ENCODE measurements around the gene STMN3. TPM values are rescaled to one million over a fixed set of nuclear protein-coding genes. Genes with fewer than 3 reads are reported as not detected.
A peak's percentile ranks its signal among the peaks of the same experiment; 100 is the strongest.

STMN3 gene
- 10 to 100 TPM; 25.4 to 44.1 (median 33.6) TPM for polyA plus RNA-seq (ENCODE audit: insufficient read length in 4 of 4)

DNA sequence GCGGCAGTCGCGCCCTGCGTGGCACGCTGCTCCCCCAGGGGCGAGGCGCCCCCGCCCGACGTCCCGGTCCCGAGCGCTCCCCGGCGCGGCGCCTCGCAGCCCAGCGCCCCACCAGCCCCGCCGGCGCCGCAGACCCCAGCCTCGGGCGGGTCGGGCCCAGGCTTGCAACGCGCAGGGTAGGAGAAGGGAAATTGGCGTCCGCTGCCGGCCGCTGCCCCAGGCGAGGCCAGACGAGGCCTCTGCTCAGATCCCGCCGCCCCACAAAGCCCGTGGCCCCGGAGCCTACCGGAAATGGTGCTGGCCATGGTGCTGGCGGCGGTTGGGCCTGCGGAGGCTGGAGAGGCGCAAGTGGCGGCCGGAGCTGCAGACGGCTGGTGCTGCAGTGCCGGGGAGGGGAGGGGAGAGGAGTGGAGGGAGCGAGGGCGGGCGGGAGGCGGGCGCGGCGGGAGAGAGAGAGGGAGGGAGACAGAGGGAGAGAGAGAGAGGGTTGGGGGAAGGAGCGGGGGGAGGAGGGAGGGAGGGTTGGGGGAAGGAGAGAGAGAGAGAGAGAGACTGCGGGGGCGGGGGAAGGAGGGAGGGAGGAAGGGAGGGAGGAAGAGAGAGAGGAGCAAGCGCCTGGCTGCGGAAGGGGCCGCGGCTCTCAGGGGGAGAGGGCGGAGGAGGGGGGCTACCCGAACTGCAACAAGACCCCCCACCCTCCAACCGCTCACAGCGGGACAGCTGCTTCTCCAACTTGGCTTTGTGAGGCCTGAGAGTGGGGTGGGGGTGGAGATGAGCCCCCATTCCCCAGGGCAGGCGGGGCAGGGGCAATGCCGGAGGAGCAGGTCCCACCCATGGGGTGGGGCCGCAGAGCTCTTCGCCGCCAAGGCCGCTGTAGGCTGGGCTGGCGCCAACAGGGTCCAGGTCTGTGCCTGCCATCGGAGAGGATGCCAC is at the start of gene STMN3:
Gene STMN3 (minus strand): TSS at position 384 of the 933 bp plus-strand sequence. CDS start 79 bp downstream, at position 305.
- peak; percentile 66 to 87 (median 80) for DNase-seq (ENCODE audit: low read depth in 4 of 4, low spot score in 2 of 4)

DNA sequence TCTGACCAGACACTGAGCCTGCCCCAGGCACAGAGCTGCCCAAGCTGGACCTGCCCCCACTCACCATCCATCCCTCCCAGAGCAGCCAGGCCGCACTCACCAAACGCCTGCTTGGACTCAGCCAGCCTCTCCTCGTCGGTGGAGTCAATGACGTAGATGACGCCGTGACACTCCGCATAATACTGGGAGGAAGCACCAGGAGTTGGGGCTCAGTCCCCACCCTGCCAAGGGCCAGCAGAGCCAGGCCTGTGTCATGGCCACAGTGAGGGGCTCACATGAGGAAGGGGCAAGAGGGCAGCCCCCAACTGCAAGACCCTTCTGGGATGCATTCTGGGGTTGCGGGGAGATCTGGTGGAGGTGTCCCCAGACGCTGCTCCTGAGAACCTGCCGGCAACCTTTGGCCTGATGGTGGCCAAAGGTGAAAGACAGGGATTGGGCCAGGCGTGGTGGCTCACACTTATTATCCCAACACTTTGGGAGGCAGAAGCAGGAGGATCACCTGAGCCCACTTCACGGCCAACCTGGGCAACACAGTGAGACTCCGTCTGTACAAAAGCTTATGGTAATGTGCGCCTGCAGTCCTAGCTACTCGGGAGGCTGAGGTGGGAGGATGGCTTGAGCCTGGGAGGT is 48.9 kb upstream of the STMN3 start:
- no peak for DNase-seq (ENCODE audit: low read depth in 4 of 4, low spot score in 2 of 4)

GRCh38 chr20:63701329-63702035 is 48.3 kb upstream of the STMN3 start:
- no peak for DNase-seq (ENCODE audit: low read depth in 4 of 4, low spot score in 2 of 4)

GRCh38 chr20:63701051-63701328 is 47.8 kb upstream of the STMN3 start:
- DNase-seq (ENCODE audit: low read depth in 4 of 4, low spot score in 2 of 4), result no peak

DNA sequence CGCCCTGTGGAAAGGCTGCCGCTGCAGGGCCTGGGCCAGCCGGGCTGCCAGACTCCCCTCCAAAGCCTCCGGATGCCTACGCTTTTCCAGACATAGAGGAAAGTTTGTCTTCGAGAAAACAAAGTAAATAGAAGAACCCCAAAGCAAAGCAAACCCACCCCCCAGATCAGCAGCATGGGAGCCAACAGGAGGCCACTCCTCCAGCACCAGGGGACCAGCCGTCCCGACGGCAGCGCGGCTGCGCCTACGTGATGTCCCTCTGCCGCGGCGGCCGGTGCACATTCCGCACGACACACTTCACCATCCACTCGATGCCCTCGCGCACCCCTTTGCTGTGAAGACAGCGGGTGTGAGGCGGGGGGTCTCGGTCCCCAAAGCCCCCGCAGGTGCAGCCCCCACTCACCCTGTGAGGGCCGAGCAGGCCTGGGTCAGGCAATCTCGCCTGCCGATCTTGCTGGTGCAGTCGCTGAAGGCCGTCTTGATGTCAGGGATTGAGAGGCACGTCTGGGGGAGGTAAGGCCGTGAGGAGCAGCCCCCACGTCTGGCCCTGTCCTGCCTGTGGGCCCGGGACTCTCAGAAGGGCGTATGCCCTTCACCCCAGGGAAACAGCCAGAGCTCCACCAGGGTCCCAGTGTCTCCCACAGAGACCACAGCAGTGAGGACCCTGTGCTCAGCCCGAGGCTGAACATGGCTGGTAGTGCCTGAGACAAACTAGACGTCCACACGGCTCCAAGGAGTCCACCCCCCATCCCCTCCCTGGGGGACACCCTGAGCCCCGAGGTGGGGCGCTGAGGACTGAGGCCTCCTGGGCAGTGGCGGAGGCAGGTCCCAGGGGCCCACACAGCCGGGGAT is 47.2 kb upstream of the STMN3 start:
- DNase-seq (ENCODE audit: low read depth in 4 of 4, low spot score in 2 of 4), result no peak

- no peak for DNase-seq (ENCODE audit: low read depth in 4 of 4, low spot score in 2 of 4)
Measured at GRCh38 chr20:63699466-63700198, 46.4 kb upstream of the STMN3 start.

DNA sequence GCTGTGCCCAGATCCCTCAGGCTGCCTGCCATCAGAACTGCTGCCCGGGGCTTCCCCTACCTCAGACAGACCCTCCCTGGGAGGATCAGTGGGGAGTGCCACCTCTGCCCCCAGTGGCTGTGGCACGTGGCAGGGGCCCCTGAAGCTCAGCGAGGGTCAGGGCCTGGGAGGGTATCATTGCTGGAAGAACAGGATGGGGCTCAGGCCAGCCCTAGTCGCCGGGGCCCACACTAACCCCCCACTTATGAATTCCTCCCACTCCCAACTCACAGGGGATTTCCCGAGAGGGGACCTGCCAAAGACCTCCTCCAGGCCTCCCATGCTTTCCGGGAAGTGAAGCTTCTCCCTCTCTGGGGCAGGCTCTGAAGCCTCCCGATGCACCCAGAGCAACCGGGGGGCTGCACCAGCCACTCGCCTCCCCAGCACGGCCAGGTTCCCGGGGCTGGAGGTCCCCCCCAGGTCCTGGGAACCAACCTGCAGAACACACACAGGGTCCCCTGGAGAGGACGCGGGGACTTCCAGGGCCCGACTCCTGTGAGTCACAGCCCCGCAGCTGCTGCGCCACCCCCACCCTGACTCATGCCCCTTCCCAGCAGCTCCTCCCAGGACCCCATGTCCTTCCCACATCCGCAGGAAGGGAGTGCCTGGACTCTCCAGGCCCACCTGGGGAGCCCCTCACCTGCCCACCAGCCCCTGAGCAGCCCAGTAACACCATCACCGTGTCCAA is 45.7 kb upstream of the STMN3 start:
- DNase-seq (ENCODE audit: low read depth in 4 of 4, low spot score in 2 of 4), result no peak

DNA sequence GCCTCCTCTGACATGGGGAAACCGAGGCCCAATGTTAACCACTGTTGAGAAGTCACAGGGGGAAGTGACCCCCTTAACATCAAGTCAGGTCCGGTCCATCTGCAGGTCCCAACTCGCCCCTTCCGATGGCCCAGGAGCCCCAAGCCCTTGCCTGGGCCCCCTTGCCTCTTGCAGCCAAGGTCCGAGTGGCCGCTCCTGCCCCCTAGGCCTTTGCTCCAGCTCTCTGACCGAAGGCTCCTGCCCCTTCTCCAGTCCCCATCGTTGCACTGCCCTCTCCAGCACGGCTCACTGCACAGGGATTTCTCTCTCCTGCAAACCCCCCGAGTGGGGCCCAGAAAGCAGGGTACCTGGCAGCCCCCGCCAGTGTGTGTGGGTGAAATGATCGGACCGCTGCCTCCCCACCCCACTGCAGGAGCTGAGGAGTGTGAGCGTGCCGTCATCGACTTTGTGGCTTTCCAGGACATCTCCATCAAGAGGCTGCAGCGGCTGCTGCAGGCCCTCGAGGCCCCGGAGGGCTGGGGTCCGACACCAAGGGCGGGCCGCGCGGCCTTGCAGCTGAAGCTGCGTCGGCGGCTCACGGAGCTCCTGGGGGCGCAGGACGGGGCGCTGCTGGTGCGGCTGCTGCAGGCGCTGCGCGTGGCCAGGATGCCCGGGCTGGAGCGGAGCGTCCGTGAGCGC is 44.8 kb upstream of the STMN3 start:
- DNase-seq (ENCODE audit: low read depth in 4 of 4, low spot score in 2 of 4), result no peak

DNA sequence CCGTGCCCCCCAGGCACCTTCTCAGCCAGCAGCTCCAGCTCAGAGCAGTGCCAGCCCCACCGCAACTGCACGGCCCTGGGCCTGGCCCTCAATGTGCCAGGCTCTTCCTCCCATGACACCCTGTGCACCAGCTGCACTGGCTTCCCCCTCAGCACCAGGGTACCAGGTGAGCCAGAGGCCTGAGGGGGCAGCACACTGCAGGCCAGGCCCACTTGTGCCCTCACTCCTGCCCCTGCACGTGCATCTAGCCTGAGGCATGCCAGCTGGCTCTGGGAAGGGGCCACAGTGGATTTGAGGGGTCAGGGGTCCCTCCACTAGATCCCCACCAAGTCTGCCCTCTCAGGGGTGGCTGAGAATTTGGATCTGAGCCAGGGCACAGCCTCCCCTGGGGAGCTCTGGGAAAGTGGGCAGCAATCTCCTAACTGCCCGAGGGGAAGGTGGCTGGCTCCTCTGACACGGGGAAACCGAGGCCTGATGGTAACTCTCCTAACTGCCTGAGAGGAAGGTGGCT is 44.2 kb upstream of the STMN3 start:
- no peak for DNase-seq (ENCODE audit: low read depth in 4 of 4, low spot score in 2 of 4)

DNA sequence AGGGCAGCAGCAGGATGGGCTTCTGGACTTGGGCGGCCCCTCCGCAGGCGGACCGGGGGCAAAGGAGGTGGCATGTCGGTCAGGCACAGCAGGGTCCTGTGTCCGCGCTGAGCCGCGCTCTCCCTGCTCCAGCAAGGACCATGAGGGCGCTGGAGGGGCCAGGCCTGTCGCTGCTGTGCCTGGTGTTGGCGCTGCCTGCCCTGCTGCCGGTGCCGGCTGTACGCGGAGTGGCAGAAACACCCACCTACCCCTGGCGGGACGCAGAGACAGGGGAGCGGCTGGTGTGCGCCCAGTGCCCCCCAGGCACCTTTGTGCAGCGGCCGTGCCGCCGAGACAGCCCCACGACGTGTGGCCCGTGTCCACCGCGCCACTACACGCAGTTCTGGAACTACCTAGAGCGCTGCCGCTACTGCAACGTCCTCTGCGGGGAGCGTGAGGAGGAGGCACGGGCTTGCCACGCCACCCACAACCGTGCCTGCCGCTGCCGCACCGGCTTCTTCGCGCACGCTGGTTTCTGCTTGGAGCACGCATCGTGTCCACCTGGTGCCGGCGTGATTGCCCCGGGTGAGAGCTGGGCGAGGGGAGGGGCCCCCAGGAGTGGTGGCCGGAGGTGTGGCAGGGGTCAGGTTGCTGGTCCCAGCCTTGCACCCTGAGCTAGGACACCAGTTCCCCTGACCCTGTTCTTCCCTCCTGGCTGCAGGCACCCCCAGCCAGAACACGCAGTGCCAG is 43.6 kb upstream of the STMN3 start, which contains the start of gene TNFRSF6B:
Gene TNFRSF6B (plus strand): TSS at position 25 of the 729 bp plus-strand sequence. CDS start 116 bp downstream, at position 141.
- DNase-seq (ENCODE audit: low read depth in 4 of 4, low spot score in 2 of 4), result no peak

- DNase-seq (ENCODE audit: low read depth in 4 of 4, low spot score in 2 of 4), result peak in 1 of 4 donors; percentile 28
Measured at GRCh38 chr20:63696306-63696627, 43.0 kb upstream of the STMN3 start.

DNA sequence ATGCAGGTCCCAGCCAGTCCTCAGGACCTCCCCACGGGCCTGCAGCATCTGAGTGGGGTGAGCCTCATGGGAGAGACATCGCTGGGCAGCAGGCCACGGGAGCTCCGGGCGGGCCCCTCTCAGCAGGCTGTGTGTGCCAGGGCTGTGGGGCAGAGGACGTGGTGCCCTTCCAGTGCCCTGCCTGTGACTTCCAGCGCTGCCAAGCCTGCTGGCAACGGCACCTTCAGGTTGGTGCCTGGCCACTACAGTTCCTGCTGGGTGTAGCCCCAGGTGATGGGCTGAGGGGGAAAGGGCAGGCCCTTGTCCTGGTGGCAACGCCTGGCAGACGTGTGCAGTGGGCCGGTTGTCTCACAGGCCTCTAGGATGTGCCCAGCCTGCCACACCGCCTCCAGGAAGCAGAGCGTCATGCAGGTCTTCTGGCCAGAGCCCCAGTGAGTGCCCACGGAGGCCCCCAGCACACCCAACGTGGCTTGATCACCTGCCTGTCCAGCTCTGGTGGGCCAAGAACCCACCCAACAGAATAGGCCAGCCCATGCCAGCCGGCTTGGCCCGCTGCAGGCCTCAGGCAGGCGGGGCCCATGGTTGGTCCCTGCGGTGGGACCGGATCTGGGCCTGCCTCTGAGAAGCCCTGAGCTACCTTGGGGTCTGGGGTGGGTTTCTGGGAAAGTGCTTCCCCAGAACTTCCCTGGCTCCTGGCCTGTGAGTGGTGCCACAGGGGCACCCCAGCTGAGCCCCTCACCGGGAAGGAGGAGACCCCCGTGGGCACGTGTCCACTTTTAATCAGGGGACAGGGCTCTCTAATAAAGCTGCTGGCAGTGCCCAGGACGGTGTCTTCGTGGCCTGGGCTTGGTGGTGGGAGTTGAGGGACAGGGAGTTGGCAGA is 42.4 kb upstream of the STMN3 start:
- no peak for DNase-seq (ENCODE audit: low read depth in 4 of 4, low spot score in 2 of 4)

DNA sequence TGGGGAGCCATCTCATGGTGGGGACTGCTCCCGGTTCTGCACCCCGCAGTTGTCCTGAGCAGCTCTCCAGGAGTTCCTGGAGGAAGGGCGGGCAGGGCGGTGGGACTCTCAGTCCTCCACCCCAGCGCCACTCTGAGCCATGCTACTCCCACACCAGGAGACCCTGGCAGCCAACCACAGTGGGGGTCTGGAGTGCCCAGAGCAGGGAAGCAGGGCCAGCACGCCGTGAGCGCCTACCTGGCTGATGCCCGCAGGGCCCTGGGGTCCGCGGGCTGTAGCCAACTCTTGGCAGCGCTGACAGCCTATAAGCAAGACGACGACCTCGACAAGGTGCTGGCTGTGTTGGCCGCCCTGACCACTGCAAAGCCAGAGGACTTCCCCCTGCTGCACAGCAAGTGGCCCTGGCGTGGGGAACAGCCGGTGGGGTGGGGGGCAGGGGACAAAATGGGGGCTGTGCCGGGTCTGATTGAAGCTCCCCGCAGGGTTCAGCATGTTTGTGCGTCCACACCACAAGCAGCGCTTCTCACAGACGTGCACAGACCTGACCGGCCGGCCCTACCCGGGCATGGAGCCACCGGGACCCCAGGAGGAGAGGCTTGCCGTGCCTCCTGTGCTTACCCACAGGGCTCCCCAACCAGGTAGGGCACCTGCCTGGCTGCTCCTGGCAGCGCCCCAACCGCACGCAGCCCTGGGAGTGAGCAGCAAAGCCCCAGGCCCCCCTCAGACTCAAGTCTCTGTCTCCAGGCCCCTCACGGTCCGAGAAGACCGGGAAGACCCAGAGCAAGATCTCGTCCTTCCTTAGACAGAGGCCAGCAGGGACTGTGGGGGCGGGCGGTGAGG is 41.6 kb upstream of the STMN3 start:
- DNase-seq (ENCODE audit: low read depth in 4 of 4, low spot score in 2 of 4), result no peak

GRCh38 chr20:63693733-63694583 is 40.7 kb upstream of the STMN3 start:
- DNase-seq (ENCODE audit: low read depth in 4 of 4, low spot score in 2 of 4), result no peak
